Subcutaneous adipose tissue (tissue), 4 donors: ENCODE data around the gene ZCCHC2. TPM values are rescaled to one million over a fixed set of nuclear protein-coding genes. Genes with fewer than 3 reads are reported as not detected.

Experiments
- total RNA-seq, 4 donors: library from RNA; depleted of rRNA; stranded (reverse); fragments of >200 nt; gene quantifications; one replicate each; pipeline ENCODE4 v1.1.0, GENCODE V29; 2016
- TF ChIP-seq, protein P1 (sequence below): fragments of 450-650 bp; IDR thresholded peaks from one replicate; pipeline ENCODE4 v1.5.1; 2016; ENCODE audit warnings: low read depth, mild to moderate bottlenecking, control low read depth, antibody characterized with exemption, moderate library complexity

The ZCCHC2 gene
- total RNA-seq, 4 donors from 2014 or later, result 33.5 to 48.1 (median 37.1) TPM

- TF ChIP-seq, protein P1, sequence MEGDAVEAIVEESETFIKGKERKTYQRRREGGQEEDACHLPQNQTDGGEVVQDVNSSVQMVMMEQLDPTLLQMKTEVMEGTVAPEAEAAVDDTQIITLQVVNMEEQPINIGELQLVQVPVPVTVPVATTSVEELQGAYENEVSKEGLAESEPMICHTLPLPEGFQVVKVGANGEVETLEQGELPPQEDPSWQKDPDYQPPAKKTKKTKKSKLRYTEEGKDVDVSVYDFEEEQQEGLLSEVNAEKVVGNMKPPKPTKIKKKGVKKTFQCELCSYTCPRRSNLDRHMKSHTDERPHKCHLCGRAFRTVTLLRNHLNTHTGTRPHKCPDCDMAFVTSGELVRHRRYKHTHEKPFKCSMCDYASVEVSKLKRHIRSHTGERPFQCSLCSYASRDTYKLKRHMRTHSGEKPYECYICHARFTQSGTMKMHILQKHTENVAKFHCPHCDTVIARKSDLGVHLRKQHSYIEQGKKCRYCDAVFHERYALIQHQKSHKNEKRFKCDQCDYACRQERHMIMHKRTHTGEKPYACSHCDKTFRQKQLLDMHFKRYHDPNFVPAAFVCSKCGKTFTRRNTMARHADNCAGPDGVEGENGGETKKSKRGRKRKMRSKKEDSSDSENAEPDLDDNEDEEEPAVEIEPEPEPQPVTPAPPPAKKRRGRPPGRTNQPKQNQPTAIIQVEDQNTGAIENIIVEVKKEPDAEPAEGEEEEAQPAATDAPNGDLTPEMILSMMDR, result no peak
Measured at GRCh38 chr18:62490967-62491695, 31.7 kb upstream of the ZCCHC2 start.

DNA sequence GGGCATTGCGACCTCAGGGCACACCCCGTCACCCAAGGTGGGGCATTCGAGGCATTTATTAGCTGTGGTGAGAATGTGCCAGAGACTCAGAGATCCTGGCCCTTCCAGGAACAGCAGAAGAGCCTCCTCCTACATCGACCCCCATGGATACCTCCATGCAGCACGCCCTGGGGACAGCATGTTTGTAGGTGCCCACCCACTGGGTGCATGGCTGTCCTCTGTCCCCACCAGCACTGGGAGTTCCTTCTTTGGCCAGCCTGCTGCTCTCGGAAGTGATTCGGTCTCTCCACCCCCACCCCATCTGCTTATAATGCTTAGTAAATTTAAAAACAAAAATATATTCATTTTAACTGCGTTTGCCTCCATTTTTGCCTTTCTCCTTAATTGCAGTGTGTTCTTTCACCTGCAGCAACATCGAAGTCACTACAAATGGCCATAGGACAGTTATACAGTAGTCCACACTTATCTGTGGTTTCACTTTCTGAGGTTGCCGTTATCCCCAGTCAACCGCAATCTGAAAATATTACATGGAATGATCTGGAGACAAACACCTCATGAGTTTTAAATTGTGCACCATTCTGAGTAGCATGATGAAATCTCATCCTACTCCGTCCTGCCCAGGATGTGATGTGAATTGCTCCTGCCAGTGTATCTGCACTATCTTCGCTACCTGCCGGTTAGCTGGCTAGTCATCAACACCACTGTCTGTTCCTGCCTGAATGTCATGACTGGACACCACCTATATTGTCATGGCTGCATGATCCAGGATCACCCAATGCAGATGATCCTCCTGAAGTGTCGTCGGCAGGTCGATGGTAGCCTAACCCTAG, 29.6 kb upstream of the ZCCHC2 start:
- TF ChIP-seq, protein P1, result no peak

DNA sequence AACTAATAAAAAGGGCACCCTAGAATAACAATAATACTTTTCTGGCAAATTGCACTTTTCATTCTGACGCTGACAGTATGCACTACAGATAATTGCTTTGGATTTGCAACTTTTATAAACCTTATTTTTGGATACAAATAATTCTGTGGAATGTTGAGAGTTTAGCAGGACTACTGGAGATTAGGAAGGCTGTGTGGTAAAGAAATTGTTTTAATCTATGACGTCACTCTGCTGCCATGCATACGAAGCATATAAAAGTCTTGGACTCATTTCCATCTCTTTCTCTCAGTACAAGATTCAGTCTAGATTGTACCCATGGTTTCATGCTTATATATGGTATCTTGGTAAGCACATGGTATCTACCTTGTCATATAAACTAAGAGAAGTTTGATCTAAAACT, 28.1 kb upstream of the ZCCHC2 start:
- TF ChIP-seq, protein P1, result no peak

DNA sequence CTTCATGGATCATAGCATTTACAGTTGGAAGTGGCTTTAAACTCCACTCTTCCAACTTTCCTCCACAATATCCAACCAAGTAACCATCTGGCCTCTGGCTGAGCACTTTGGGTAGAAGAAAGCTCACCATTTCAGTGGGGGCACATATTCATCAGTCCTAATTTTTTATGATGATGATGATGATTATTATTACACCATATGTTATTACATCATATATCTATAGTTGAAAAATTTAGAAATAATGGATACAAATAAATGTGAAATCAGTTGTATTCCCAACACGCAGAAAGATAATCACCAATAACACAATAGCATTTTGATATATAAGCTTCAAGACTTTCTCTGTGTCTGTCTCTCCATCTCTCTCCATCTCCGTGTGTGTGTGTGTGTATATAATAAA, 26.6 kb upstream of the ZCCHC2 start:
- TF ChIP-seq, protein P1, result no peak

GRCh38 chr18:62497190-62497772, 25.5 kb upstream of the ZCCHC2 start:
- TF ChIP-seq, protein P1, result no peak

- TF ChIP-seq, protein P1, result no peak
Measured at GRCh38 chr18:62498616-62499262, 24.1 kb upstream of the ZCCHC2 start.
